GM18520 (cell line): ENCODE data around the gene ZMYM5.
"Not testable (repeated sequence)": the region's sequence is repeated elsewhere in the genome, so short reads cannot be mapped to it uniquely, and the experiment has no call there.

ENCODE experiments used
- ATAC-seq: cut with Tn5 transposase; IDR thresholded peaks from one replicate; pipeline ENCODE4 v1.9.1; 2021; ENCODE audit not compliant: unreplicated experiment

The ZMYM5 gene

GRCh38 chr13:19822673-19823072 is 40.8 kb downstream of the ZMYM5 start:
- no peak for ATAC-seq

GRCh38 chr13:19818223-19818842 is 45.1 kb downstream of the ZMYM5 start:
- no peak for ATAC-seq

GRCh38 chr13:19817510-19818158 is 45.8 kb downstream of the ZMYM5 start:
- ATAC-seq, result no peak

GRCh38 chr13:19817106-19817505 is 46.3 kb downstream of the ZMYM5 start:
- no peak for ATAC-seq

GRCh38 chr13:19815842-19816241 is 47.6 kb downstream of the ZMYM5 start:
- ATAC-seq, result not testable (repeated sequence)

GRCh38 chr13:19810996-19811881 is 52.2 kb downstream of the ZMYM5 start:
- ATAC-seq, result no peak

GRCh38 chr13:19810151-19810550 is 53.3 kb downstream of the ZMYM5 start:
- ATAC-seq, result no peak

GRCh38 chr13:19805765-19806164 is 57.7 kb downstream of the ZMYM5 start:
- ATAC-seq, result no peak

GRCh38 chr13:19795956-19796355 is 67.5 kb downstream of the ZMYM5 start:
- ATAC-seq, result no peak

- no peak for ATAC-seq
These were observed 68.8 kb downstream of the ZMYM5 start for GRCh38 chr13:19794631-19795030.

- no peak for ATAC-seq
These were observed 71.4 kb downstream of the ZMYM5 start for GRCh38 chr13:19791953-19792537.

- peak; percentile 77 for ATAC-seq
These were observed 80.4 kb downstream of the ZMYM5 start, which contains the start of gene PSPC1 for GRCh38 chr13:19782727-19783682. PSPC1 (minus strand) TSS chr13:19782945; CDS start chr13:19782757, 188 bp downstream.

- peak; percentile 14 for ATAC-seq
These were observed 81.3 kb downstream of the ZMYM5 start for GRCh38 chr13:19782049-19782726.

- no peak for ATAC-seq
These were observed 81.9 kb downstream of the ZMYM5 start for GRCh38 chr13:19781526-19781925.

GRCh38 chr13:19780753-19781418 is 82.6 kb downstream of the ZMYM5 start:
- ATAC-seq, result not testable (repeated sequence)
